NCI-H748 (cell line): ENCODE results near the gene THAP7.
"Not testable (repeated sequence)": the region's sequence is repeated elsewhere in the genome, so short reads cannot be mapped to it uniquely, and the experiment has no call there.

Experiments
- DNase-seq: peaks from one replicate; lab custom pipeline; 2025; ENCODE audit not compliant: unreplicated experiment; lab: John Stamatoyannopoulos, UW

The THAP7 gene

DNA sequence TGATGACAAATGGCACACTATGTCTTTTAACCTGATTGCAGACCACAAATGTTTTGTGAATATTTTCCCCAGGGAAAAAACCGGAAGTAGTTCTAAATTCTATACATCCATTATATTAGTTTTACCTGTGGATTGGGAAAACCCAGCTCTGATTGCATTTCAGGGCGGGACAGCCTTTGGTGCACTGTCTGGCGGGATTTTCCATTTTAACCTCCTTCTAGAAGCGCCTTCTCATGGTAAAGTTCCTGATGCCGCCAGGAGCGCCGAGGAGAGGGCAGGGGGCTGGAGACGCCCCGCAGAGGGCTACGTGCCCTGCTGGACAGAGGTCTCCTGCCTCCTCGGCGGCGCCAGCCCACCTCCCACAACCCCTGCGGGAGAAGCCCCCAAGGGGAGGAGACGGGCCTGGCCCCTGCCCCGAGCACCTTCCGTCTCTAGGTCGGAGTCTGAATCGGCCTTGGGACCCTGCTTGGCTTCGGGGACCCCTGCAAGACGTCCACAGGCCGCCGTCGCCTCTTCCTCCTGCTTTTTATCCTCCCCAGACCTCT, 11.8 kb upstream of the THAP7 start:
- peak; percentile 43 for DNase-seq

- no peak for DNase-seq
Observed at GRCh38 chr22:21012446-21013407, 10.8 kb upstream of the THAP7 start.

GRCh38 chr22:21010426-21011113, 8.7 kb upstream of the THAP7 start:
- DNase-seq: no peak

GRCh38 chr22:21009638-21010425, 7.9 kb upstream of the THAP7 start:
- DNase-seq: no peak

DNA sequence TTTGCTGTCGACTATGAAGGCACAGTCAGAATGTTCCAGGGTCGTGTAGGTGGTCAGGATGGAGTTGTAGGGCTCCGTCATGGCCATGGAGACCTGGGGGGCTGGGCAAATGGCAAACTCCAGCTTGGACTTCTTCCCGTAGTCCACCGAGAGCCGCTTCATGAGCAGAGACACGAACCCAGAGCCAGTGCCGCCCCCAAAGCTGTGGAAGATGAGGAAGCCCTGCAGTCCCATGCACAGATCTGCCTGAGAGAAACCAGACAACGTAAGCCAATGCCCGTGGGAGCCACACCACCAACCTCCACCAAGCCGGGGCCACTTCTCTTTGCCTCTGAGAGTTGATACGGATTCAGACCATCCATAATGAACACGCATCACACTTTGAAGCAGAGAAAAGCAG, 7.3 kb upstream of the THAP7 start:
- DNase-seq: not testable (repeated sequence)

- peak; percentile 61 for DNase-seq
Observed at GRCh38 chr22:21003782-21004181, 1.9 kb upstream of the THAP7 start.

GRCh38 chr22:21000987-21001600, 824 bp downstream of the THAP7 start:
- no peak for DNase-seq

GRCh38 chr22:21000207-21000986, 1.5 kb downstream of the THAP7 start:
- peak; percentile 30 for DNase-seq

DNA sequence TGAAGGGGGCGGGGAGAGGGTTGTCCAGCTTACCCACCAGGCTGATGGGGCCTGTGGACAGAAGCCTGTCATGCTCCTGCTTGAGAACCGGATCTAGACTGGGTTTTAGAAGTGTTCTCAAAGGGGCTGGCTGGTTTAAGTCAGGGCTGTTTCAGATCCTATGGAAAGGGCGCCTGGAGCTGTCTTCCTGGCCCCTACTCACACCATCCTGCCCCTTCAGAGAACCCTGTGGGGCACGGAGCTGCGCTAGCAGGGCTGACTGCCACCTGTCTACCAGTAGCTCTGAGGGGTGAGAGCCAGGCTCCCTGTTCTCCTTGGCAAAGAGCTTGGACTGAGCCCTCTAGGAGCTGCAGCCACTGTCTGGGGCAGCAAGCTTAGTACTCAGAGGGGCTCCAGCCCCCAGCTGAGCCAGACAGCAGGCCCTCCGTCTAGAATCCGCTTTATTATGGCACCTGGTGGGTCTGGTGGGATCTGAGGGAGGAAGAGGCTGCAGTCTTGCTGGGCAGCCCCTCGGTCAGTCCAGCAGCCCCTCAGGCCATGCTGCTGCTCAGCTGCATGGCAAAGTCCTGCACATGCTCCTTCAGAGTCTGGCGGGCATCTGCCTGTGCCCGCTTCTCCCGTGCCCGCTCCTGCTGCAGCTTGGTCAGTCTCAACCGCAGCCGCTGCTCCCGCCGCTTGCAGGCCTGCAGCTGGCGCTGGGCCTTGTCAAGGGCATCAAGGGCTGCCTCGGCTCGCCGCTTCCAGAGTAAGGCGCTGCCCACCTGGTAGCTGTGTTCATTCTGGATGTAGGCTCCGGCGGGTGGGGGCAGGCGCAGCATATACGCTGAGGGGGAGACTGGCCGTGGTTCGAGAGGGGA, 2.3 kb downstream of the THAP7 start:
- DNase-seq: no peak

DNA sequence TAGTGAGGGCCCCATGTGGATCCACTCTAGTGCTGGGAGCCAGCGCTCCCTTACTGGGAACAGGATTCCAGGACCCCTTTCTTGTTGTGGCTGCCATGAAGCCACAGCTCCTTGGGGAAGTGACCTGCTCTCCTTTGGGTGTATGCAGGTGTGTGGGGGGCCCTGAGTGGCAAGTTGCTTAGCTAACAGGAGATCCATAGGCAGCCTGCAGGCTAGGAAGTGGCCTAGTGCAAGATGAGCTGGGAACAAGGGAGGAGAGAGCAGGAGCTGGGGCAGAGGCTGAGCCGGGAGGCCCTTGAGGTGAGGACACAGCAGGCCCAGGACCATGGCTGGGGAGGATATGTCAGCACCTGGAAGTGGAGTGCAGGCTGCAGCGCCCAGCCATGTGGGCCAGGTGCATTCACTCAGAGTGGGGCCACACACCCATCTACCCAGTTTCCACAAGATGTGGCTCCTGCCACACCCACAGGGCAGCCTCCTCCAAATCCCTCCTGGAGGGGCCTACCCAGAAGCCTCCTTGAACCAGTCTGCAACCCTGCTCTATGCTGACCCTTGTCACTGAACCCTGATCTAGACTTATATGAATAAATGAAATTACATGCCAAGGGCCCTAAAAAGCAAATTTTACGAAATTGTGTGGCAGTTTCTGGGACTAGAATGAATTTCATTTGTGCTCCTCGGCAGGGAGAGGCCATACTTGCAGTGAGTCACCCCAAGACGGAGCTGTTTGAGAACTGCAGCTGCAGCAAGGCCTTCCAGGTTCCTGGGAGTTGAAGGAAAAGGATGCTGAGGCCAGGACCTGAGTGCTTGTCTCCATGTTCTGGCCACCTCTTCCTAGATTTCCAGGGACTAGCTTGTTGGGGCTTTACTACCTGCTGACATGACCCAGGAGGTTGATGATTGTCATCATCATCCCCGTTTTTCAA, 3.2 kb downstream of the THAP7 start:
- no peak for DNase-seq

GRCh38 chr22:20997536-20998257, 4.2 kb downstream of the THAP7 start:
- no peak for DNase-seq

GRCh38 chr22:20996598-20997535, 5.1 kb downstream of the THAP7 start:
- DNase-seq: no peak

DNA sequence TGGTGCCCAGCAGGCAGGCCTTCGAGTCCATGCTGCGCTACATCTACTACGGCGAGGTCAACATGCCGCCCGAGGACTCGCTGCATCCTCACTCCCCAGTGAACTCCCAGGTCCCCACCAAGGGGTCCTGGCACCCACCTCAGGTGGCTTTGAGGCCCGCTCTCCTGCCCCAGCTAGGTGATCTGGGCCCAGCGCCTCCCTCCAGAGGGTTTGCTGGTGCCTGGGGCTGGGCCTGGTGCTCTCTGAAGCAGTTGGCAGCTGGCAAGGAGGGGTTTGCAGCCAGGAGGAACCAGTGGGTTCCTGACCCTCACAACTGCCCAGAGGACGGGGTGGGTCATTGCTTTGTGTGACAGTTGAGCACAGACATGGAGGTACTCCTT, 5.9 kb downstream of the THAP7 start:
- DNase-seq: no peak

DNA sequence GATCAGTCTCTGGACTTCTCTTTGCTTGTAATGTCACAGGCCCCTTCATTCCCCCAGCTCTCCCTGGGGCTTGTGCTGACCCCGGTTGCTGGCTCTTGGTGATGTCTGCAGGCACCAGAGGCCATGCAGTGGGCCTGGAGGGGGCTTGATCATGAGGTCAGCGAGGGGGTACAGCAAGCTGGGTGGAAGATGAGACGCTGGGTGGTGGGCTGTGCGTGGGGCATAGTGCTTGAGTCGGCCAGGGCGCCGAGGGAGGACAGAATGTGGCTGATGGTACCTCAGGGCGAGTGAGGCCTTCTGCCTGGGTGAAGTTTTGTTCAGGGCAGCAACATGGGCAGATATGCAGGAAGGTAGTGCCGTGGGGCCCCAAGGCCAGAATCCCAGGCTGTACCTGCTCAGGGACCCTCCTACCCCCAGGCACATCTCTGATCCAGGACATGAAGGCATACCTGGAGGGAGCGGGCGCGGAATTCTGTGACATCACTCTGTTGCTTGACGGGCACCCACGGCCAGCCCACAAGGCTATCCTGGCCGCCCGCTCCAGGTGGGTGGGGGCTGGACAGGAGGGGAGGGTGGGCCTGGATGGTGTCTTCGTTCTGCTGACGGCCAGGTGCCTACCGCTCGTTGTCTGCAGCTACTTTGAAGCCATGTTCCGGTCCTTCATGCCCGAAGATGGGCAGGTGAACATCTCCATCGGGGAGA, 6.4 kb downstream of the THAP7 start:
- DNase-seq: no peak

DNA sequence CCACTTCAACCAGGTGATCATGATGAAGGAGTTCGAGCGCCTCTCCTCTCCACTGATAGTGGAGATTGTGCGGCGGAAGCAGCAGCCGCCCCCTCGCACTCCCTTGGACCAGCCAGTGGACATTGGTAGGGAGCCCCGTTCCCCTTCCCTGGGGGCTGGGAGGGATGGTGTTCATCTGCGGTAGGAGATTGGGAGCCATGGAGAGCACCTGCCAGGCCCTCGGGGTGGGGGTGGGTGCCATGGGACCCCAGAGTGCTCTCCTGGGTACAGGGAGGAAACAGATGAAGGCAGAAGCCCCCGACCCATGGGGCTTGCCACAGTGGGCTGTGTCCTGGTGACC, 7.0 kb downstream of the THAP7 start:
- DNase-seq: no peak
